Panc1 (cell line): ENCODE data around the gene SRCIN1. TPM values are rescaled to one million over a fixed set of nuclear protein-coding genes. Genes with fewer than 3 reads are reported as not detected.
"Not testable (repeated sequence)": the region's sequence is repeated elsewhere in the genome, so short reads cannot be mapped to it uniquely, and the experiment has no call there.

ENCODE experiments used
- ATAC-seq: fragments of 200-7000 bp; cut with Tn5 transposase; 2 replicates; pipeline ENCODE4 v1.9.1; 2020; ENCODE audit warnings: mild to moderate bottlenecking, moderate library complexity
- BruUV-seq: library from RNA; stranded (reverse); fragments of 400-500 nt; replicated peaks from 2 replicates; lab custom pipeline; 2021; lab: Mats Ljungman, UMichigan
- CTCF ChIA-PET: fragments of 300-600 bp; sonication (Branson Sonifier 250); formaldehyde crosslinking; loops from one replicate; lab custom pipeline; 2022; ENCODE audit warnings: antibody characterized with exemption; lab: Charles Lee
- POLR2A ChIA-PET: fragments of 300-600 bp; sonication (Branson Sonifier 250); formaldehyde crosslinking; loops from one replicate; lab custom pipeline; 2022; ENCODE audit warnings: antibody characterized with exemption; lab: Charles Lee
- DNase-seq: peaks from one replicate; pipeline ENCODE4 v3.0.0-alpha.2; 2010; ENCODE audit warnings: low read depth, low spot score
- H3K27ac ChIP-seq: 2 replicates; pipeline ENCODE4 v1.5.1; 2011; ENCODE audit warnings: mild to moderate bottlenecking, low read length, inconsistent platforms
- H3K27me3 ChIP-seq: fragments of 200-500 bp; sonication (Bioruptor generic); 2 replicates; pipeline ENCODE4 v1.6.0; 2014; ENCODE audit warnings: low read length, inconsistent platforms; ENCODE audit not compliant: control insufficient read depth, insufficient read depth
- H3K36me3 ChIP-seq: fragments of 200-500 bp; sonication (Bioruptor generic); 2 replicates; pipeline ENCODE4 v1.5.1; 2014; ENCODE audit warnings: inconsistent platforms, mild to moderate bottlenecking, low read length, moderate library complexity; ENCODE audit not compliant: control insufficient read depth, insufficient read depth
- H3K4me1 ChIP-seq: 2 replicates; pipeline ENCODE4 v1.5.1; 2011; ENCODE audit warnings: inconsistent platforms, mild to moderate bottlenecking, low read length, moderate library complexity; ENCODE audit not compliant: control insufficient read depth, insufficient read depth
- H3K4me3 ChIP-seq, 2 experiments: 2 replicates each; pipeline ENCODE4 v1.5.1; 2011 to 2012; ENCODE audit warnings: low read depth in 2 of 2, low read length in 2 of 2, mild to moderate bottlenecking in 2 of 2, inconsistent platforms in 1 of 2, moderate library complexity in 1 of 2
- H3K9me3 ChIP-seq: fragments of 200-500 bp; sonication (Bioruptor generic); 2 replicates; pipeline ENCODE4 v1.5.1; 2014; ENCODE audit warnings: low read depth, mild to moderate bottlenecking, inconsistent platforms, low read length, moderate library complexity; ENCODE audit not compliant: control insufficient read depth, insufficient read depth
- CTCF ChIP-seq: fragments of 450-650 bp; IDR thresholded peaks from 2 replicates; pipeline ENCODE4 v1.5.1; 2017; ENCODE audit warnings: mild to moderate bottlenecking
- POLR2AphosphoS5 ChIP-seq: IDR thresholded peaks from 2 replicates; pipeline ENCODE4 v1.6.1; 2012; ENCODE audit warnings: mild to moderate bottlenecking, low read depth, low read length, moderate library complexity
- REST ChIP-seq, 2 experiments: IDR thresholded peaks; 2 replicates each; pipeline ENCODE4 v1.6.1; 2011 to 2012; ENCODE audit warnings: low read depth in 2 of 2, control low read depth in 1 of 2, low read length in 1 of 2, mild to moderate bottlenecking in 1 of 2, moderate library complexity in 1 of 2; ENCODE audit not compliant: insufficient read depth in 1 of 2
- SIN3A ChIP-seq: IDR thresholded peaks from 2 replicates; pipeline ENCODE4 v1.6.1; 2012; ENCODE audit warnings: low read depth, mild to moderate bottlenecking, low read length, moderate library complexity, borderline replicate concordance; ENCODE audit not compliant: insufficient read depth
- TCF7L2 ChIP-seq: IDR thresholded peaks from 2 replicates; pipeline ENCODE4 v1.6.1; 2011; ENCODE audit warnings: mild to moderate bottlenecking, low read depth, low read length, inconsistent platforms
- in situ Hi-C: cut with HindIII; loops from 2 replicates; pipeline ENCODE4 v1.10.0; 2016; ENCODE audit warnings: low sequenced_read_pairs, low pct_unique_long_range_greater_than_20kb
- intact Hi-C: fragments of 100-400 bp; cut with micrococcal nuclease; formaldehyde crosslinking; loops from one replicate; pipeline ENCODE4 v1.10.0; 2022; ENCODE audit not compliant: unreplicated experiment
- total RNA-seq: library from RNA; stranded (reverse); gene quantifications from one replicate; pipeline ENCODE4 v1.2.1, GENCODE V29; 2021; ENCODE audit not compliant: unreplicated experiment

SRCIN1 gene
- total RNA-seq, 1 experiment from 2014 or later = 12.8 TPM

- in situ Hi-C loops (no loop called here), intact Hi-C loops (no loop called here)
- no peak for DNase-seq
- BruUV-seq = no TSS peak
- H3K9me3 ChIP-seq = no peaks in the 10 kb centered on the region
- TF ChIP-seq POLR2AphosphoS5 = no peak
- no peak for TF ChIP-seq TCF7L2
- TF ChIP-seq REST (IDR thresholded peaks at IDR 0.05; ENCODE audit: insufficient read depth in 1 of 2, low read depth in 2 of 2, low read length in 1 of 2) = no peak
- TF ChIP-seq CTCF = no peak
- no peak for TF ChIP-seq SIN3A
- no peak for ATAC-seq
- no peaks in the 10 kb centered on the region for H3K27me3 ChIP-seq
- no peaks in the 10 kb centered on the region for H3K36me3 ChIP-seq
- H3K4me3 ChIP-seq = no peak overlapping the region
- POLR2A ChIA-PET = no interaction called here
- H3K4me1 ChIP-seq = no peaks in the 10 kb centered on the region
- no peak overlapping the region for H3K27ac ChIP-seq
- CTCF ChIA-PET = no interaction called here
Measured at GRCh38 chr17:38627957-38628356, 22.2 kb upstream of the SRCIN1 start.

- intact Hi-C loops, CTCF ChIA-PET, H3K9me3 ChIP-seq, H3K4me1 ChIP-seq, H3K36me3 ChIP-seq, H3K27me3 ChIP-seq, H3K27ac ChIP-seq, in situ Hi-C loops, DNase-seq, POLR2A ChIA-PET, H3K4me3 ChIP-seq, ATAC-seq, BruUV-seq: not testable (repeated sequence)
Measured at GRCh38 chr17:38626606-38627226, 21.0 kb upstream of the SRCIN1 start.

- POLR2A ChIA-PET = no interaction called here
- H3K9me3 ChIP-seq = no peaks in the 10 kb centered on the region
- intact Hi-C loops = no loop called here
- TF ChIP-seq SIN3A (no peak), TCF7L2 (no peak), CTCF (no peak), POLR2AphosphoS5 (no peak), REST (IDR thresholded peaks at IDR 0.05; ENCODE audit: insufficient read depth in 1 of 2, low read depth in 2 of 2, low read length in 1 of 2) (no peak)
- CTCF ChIA-PET = no interaction called here
- no TSS peak for BruUV-seq
- H3K36me3 ChIP-seq = no peaks in the 10 kb centered on the region
- H3K4me3 ChIP-seq = no peak overlapping the region
- H3K27ac ChIP-seq = no peak overlapping the region
- no peak for ATAC-seq
- in situ Hi-C loops = no loop called here
- no peaks in the 10 kb centered on the region for H3K4me1 ChIP-seq
- no peaks in the 10 kb centered on the region for H3K27me3 ChIP-seq
- DNase-seq = no peak
Measured at GRCh38 chr17:38625482-38625881, 19.7 kb upstream of the SRCIN1 start.
